GM21381 (cell line): Measurements from ENCODE around the gene SPSB2.
A peak's percentile ranks its signal among the peaks of the same experiment; 100 is the strongest.
"Not testable (repeated sequence)": the region's sequence is repeated elsewhere in the genome, so short reads cannot be mapped to it uniquely, and the experiment has no call there.

Source experiments
- ATAC-seq: cut with Tn5 transposase; IDR thresholded peaks from one replicate; pipeline ENCODE4 v1.9.1; 2021; ENCODE audit warnings: mild to moderate bottlenecking, moderate library complexity; ENCODE audit not compliant: unreplicated experiment

SPSB2 gene

GRCh38 chr12:6903722-6904121 lies 30.6 kb upstream of the SPSB2 start:
- ATAC-seq: no peak

- no peak for ATAC-seq
Observed at GRCh38 chr12:6902448-6902847, 29.3 kb upstream of the SPSB2 start.

GRCh38 chr12:6899837-6900519 lies 26.9 kb upstream of the SPSB2 start:
- ATAC-seq: no peak

- no peak for ATAC-seq
Observed at GRCh38 chr12:6899427-6899826, 26.3 kb upstream of the SPSB2 start.

- ATAC-seq: no peak
Observed at GRCh38 chr12:6896846-6897435, 23.8 kb upstream of the SPSB2 start.

- no peak for ATAC-seq
Observed at GRCh38 chr12:6894321-6894720, 21.2 kb upstream of the SPSB2 start.

- ATAC-seq: not testable (repeated sequence)
Observed at GRCh38 chr12:6892683-6893082, 19.6 kb upstream of the SPSB2 start.

- ATAC-seq: peak; percentile 1
Observed at GRCh38 chr12:6891646-6892001, 18.5 kb upstream of the SPSB2 start.

- peak; percentile 93 for ATAC-seq
Observed at GRCh38 chr12:6890789-6891645, 17.9 kb upstream of the SPSB2 start.

GRCh38 chr12:6889775-6890573 lies 16.9 kb upstream of the SPSB2 start:
- not testable (repeated sequence) for ATAC-seq

- ATAC-seq: not testable (repeated sequence)
Observed at GRCh38 chr12:6888794-6889193, 15.7 kb upstream of the SPSB2 start.

- no peak for ATAC-seq
Observed at GRCh38 chr12:6888360-6888759, 15.3 kb upstream of the SPSB2 start.

- ATAC-seq: no peak
Observed at GRCh38 chr12:6887460-6887859, 14.4 kb upstream of the SPSB2 start.

- ATAC-seq: not testable (repeated sequence)
Observed at GRCh38 chr12:6886206-6886999, 13.3 kb upstream of the SPSB2 start.

- no peak for ATAC-seq
Observed at GRCh38 chr12:6884539-6884938, 11.4 kb upstream of the SPSB2 start.

- ATAC-seq: no peak
Observed at GRCh38 chr12:6883683-6884082, 10.6 kb upstream of the SPSB2 start.

- ATAC-seq: no peak
Observed at GRCh38 chr12:6883252-6883651, 10.1 kb upstream of the SPSB2 start.

GRCh38 chr12:6879824-6880223 lies 6.7 kb upstream of the SPSB2 start:
- not testable (repeated sequence) for ATAC-seq

- not testable (repeated sequence) for ATAC-seq
Observed at GRCh38 chr12:6874015-6874368, 889 bp upstream of the SPSB2 start.
